RPMI8226 (cell line): ENCODE data around the gene TBC1D3C.
"Not testable (repeated sequence)": the region's sequence is repeated elsewhere in the genome, so short reads cannot be mapped to it uniquely, and the experiment has no call there.

Source experiments
- DNase-seq: peaks from one replicate; pipeline ENCODE4 v3.0.0-alpha.2; 2015

Gene TBC1D3C

DNA sequence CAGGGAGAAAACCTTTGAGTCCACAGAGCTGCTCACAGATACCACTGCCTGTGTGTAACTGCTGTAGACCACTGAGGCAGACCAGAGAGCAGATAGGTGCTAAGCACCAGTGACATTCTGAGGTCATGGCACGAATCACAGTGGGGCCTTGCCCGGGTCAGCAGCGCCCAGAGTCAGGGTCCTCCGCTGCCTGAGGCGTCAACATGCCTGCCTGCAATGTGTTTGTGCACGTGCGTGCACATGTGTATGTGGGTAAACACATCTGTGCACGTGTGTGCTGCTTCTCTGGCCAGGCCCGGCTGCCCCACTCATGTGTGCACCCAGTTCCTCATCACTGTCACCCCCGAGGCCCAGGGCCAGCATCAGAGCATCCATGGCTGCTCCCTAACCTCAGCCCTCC, at the start of gene TBC1D3C:
TBC1D3C (minus strand) TSS at position 101 of the 400 bp plus-strand sequence. CDS start 1,568 bp downstream, outside the sequence.
- not testable (repeated sequence) for DNase-seq

DNA sequence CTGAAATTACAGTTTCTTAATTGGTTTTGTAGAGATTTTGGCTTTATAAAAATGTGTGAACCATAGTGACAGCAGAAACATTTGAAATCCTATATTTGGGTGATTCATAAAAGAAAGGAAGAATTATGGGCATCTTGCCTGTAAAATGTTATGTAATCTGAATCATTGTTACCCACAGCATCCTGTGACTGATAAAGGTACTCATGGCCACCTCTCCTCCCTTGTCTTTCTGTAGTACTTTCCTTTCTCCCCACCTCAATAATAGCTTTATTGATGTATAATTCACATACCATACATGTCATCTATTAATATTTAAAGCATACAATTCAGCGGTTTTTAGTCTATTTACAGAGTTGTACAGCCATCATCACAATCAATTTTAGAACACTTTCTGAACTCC, 30.8 kb upstream of the TBC1D3C start:
- not testable (repeated sequence) for DNase-seq

DNA sequence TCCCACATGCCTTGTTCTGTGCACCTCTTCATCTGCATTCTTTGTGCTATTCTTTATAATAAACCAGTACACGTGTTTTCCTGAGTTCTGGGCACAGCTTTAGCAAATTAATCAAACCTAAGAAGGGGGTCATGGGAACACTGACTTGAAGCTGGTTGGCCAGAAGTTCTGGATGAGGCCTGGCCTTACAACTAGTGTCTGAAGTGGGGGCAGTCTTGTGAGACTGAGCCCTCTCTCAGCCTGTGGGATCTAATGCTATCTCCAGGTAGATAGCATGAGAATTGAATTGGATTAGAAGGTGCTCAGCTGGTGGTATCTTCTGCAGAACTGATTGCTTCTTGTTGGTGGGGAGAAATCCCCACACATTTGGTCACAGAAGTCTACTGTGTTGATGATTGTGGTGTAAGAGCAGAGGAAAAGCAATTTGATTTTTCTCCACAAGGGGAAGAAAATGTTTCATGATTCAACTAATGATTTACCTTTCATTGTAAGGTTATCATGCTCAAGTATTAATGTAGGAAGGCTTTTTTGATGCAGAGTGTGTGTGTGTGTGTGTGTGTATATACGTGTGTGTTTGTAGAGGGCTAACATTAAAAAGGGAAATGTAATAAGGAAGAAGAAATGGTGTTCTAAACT, 25.7 kb upstream of the TBC1D3C start:
- DNase-seq, result not testable (repeated sequence)

DNA sequence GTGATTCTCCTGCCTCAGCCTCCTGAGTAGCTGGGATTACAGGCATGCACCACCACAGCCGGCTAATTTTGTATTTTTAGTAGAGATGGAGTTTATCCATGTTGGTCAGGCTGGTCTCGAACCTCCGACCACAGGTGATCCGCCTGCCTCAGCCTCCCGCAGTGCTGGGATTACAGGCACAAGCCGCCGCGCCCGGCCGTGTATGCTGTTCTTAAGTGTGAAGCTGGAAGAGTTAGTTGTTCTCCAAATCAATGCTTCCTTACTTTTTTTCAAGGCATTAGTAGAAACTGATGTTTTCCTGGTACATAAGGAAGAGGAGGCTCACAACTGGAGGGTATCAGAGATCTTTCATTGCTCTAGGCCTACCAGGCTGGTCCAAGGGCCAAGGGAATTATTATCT, 19.7 kb upstream of the TBC1D3C start:
- DNase-seq, result not testable (repeated sequence)

DNA sequence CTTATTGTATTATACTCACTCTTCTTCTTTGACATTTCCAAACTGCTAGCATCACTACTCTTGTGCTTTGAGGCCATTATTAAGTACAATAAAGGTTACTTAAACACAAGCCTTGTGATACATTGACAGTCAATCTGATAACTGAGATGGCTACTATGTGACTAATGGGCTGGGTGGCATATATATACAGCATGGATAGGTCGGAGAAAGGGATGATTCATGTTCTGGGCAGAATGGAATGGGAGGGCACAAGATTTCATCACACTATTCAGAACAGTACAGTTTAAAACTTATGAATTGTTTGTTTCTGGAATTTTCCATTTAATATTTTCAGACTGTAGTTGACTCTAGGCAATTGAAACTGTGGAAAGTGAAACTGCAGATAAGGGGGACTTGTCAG, 18.9 kb upstream of the TBC1D3C start:
- DNase-seq, result not testable (repeated sequence)
